ENCODE measurements around the gene MB21D2. TPM values are rescaled to one million over a fixed set of nuclear protein-coding genes. Genes with fewer than 3 reads are reported as not detected.

Gene MB21D2
- total RNA-seq, 4 donors from 2014 or later: 0.72 to 3.6 (median 2.8) TPM

DNA sequence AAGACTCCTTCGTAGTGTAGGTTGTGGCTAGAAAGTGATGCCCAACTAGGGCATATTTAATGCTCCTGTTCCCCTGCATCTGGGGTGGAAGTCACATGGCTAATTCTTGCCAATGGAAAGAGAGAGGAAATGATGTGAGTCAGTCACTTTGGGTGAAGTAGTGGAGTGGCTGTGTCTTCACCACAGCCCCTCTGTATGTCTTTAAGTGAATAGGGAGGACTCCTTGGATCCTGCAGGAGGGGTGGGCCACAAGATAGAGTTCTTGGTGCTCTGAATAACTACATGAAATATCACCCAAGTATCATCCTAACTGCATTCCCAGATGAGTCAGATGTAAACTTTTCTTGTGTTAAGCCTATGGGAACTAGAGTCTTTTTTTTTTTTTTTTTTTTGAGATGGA, 17.8 kb upstream of the MB21D2 start:
- intact Hi-C loops (cut with DNase I): no loop called here
- H3K27me3 ChIP-seq: no peaks in the 10 kb centered on the region
- no peaks in the 10 kb centered on the region for H3K36me3 ChIP-seq
- no peak for TF ChIP-seq POLR2A (IDR thresholded peaks at IDR 0.05)
- TF ChIP-seq, protein P1, sequence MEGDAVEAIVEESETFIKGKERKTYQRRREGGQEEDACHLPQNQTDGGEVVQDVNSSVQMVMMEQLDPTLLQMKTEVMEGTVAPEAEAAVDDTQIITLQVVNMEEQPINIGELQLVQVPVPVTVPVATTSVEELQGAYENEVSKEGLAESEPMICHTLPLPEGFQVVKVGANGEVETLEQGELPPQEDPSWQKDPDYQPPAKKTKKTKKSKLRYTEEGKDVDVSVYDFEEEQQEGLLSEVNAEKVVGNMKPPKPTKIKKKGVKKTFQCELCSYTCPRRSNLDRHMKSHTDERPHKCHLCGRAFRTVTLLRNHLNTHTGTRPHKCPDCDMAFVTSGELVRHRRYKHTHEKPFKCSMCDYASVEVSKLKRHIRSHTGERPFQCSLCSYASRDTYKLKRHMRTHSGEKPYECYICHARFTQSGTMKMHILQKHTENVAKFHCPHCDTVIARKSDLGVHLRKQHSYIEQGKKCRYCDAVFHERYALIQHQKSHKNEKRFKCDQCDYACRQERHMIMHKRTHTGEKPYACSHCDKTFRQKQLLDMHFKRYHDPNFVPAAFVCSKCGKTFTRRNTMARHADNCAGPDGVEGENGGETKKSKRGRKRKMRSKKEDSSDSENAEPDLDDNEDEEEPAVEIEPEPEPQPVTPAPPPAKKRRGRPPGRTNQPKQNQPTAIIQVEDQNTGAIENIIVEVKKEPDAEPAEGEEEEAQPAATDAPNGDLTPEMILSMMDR (IDR thresholded peaks at IDR 0.05): no peak
- no peaks in the 10 kb centered on the region for H3K4me1 ChIP-seq
- no peaks in the 10 kb centered on the region for H3K9me3 ChIP-seq
- H3K27ac ChIP-seq: no peak overlapping the region
- DNase-seq: no peak
- 100% methylated on average over 1 of the region's 1 CpG for WGBS, 2 donors
- H3K4me3 ChIP-seq: no peak overlapping the region

DNA sequence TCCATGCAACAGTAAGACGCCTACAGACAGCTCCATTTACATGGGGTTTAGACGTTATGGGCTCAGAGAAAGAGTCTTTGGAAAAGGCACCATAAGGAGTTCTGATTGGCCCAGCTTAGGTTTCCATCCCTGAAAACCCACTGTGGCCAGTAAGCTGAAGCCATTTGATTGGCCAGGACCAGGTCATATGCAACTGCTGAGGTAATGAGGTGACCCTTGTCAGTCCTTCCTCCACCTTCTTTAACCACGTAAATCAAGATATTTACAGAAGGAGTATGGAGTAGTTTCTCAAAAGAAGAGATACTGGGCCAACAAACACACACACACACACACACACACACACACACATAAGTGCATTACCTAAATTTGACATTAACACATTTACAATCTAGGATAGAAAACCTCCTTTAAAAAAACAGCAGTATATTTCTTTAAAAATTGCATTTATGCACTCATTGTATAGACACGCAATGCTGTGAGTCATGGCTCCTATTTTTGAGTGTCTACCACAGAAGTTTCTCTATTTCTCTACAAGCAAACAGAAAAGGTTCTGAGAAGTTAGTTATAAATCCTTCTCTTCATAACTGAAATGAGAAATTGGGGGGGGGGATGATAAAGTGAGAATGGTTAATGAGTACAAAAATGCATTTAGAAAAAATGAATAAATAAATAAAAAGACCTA, 16.3 kb upstream of the MB21D2 start:
- DNase-seq: no peak
- Histone ChIP-seq H3K4me3 (no peak overlapping the region), H3K4me1 (no peaks in the 10 kb centered on the region), H3K27ac (no peak overlapping the region), H3K36me3 (no peaks in the 10 kb centered on the region), H3K9me3 (no peaks in the 10 kb centered on the region), H3K27me3 (no peaks in the 10 kb centered on the region)
- 65 to 70% methylated on average over 3 of the region's 4 CpGs for WGBS, 2 donors
- intact Hi-C loops (cut with DNase I): no loop called here
- TF ChIP-seq, protein P1 (IDR thresholded peaks at IDR 0.05): no peak
- TF ChIP-seq POLR2A (IDR thresholded peaks at IDR 0.05): no peak

DNA sequence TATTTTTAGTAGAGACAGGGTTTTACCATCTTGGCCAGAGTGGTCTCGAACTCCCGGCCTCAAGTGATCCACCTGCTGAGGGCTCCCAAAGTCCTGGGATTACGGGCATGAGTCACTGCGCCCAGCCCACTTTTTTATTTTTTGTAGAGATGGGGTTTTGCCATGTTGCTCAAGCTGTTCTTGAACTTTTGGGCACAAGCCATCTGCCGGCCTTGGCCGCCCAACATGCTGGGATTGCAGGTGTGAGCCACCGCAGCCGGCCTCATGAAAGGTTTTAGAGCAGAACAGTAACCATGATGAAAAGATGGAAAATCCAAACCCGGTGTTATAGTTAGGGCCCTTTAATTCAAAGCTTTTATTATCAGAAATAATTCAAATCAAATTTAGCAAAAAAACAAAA, 15.6 kb upstream of the MB21D2 start:
- Histone ChIP-seq H3K27me3 (no peaks in the 10 kb centered on the region), H3K9me3 (no peaks in the 10 kb centered on the region), H3K4me3 (no peak overlapping the region), H3K4me1 (no peaks in the 10 kb centered on the region), H3K27ac (no peak overlapping the region), H3K36me3 (no peaks in the 10 kb centered on the region)
- intact Hi-C loops (cut with DNase I): no loop called here
- TF ChIP-seq, protein P1 (IDR thresholded peaks at IDR 0.05): no peak
- TF ChIP-seq POLR2A (IDR thresholded peaks at IDR 0.05): no peak
- no peak for DNase-seq
- 96 to 99% methylated on average over 8 of the region's 9 CpGs for whole genome bisulfite sequencing, 2 donors

DNA sequence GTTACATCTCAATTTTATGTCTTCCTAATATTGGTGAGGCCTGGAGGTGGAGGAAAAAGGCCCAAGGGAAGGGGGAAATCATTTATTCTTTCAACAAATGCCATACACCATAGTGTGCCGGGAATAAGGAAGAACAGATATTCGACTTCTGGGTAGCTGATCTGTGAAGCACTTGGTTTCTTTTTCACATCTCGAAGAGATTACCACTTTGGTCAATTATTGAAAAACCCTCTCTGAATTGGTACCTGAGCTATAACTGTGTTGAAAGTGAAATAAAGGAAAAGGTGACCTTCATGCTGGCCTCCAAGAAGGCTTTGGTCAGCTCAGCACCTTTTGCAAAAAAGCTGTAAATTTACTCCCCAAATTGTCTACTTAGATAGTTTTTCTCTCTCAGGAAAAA, 14.2 kb upstream of the MB21D2 start:
- TF ChIP-seq POLR2A (IDR thresholded peaks at IDR 0.05): no peak
- TF ChIP-seq, protein P1 (IDR thresholded peaks at IDR 0.05): no peak
- H3K4me1 ChIP-seq: no peaks in the 10 kb centered on the region
- H3K27ac ChIP-seq: no peak overlapping the region
- no peak overlapping the region for H3K4me3 ChIP-seq
- no peaks in the 10 kb centered on the region for H3K9me3 ChIP-seq
- intact Hi-C loops (cut with DNase I): no loop called here
- no peaks in the 10 kb centered on the region for H3K27me3 ChIP-seq
- DNase-seq: no peak
- H3K36me3 ChIP-seq: no peaks in the 10 kb centered on the region
- WGBS, 2 donors: 88 to 93% methylated on average over 3 of the region's 3 CpGs

DNA sequence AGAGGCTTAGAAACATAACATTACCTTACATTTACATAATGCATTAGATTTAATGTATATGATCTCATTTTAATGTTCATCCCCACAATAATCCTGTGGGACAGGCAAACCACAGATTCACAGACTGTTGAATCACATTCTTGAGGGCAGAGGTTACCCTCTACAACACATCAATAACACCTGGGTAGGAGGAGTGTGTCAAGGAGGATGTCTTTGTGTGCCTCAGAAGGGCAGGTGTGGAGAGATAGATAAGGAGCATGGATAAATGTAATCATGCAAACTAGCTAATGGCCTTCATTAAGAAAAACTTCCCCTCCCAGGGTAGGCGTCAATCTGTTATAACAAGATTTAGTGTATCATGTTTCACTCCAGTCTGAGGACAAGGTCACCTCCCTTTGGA, 12.9 kb upstream of the MB21D2 start:
- Histone ChIP-seq H3K9me3 (no peaks in the 10 kb centered on the region), H3K4me1 (no peaks in the 10 kb centered on the region), H3K4me3 (no peak overlapping the region), H3K27ac (no peak overlapping the region), H3K27me3 (no peaks in the 10 kb centered on the region), H3K36me3 (no peaks in the 10 kb centered on the region)
- 93 to 100% methylated on average over 1 of the region's 1 CpG for WGBS, 2 donors
- intact Hi-C loops (cut with DNase I): no loop called here
- no peak for DNase-seq
- TF ChIP-seq, protein P1 (IDR thresholded peaks at IDR 0.05): no peak
- TF ChIP-seq POLR2A (IDR thresholded peaks at IDR 0.05): no peak

All from esophagus squamous epithelium (tissue), 5 donors.